Pancreas (tissue), 10 donors: ENCODE results near the gene OPCML. TPM values are rescaled to one million over a fixed set of nuclear protein-coding genes. Genes with fewer than 3 reads are reported as not detected.

Experiments used
- ATAC-seq, 4 donors: fragments of 200-7000 bp; cut with Tn5 transposase; one replicate each; pipeline versions ENCODE4 v1.8.0 to v1.9.1; 2020; ENCODE audit warnings: mild to moderate bottlenecking in 4 of 4, moderate library complexity in 4 of 4
- DNase-seq, 6 donors: peaks; one replicate each; pipeline ENCODE4 v3.0.0-alpha.2; 2020
- FAIRE-seq: peaks from 2 replicates; lab custom pipeline; 2012; peaks lifted over from hg19 to GRCh38; lab: Jason Lieb, UNC
- H3K27ac ChIP-seq, 4 donors: fragments of 200-600 bp; sonication (generic); 1 replicate in 3 of 4; 2 replicates in 1 of 4; pipeline versions ENCODE4 v1.5.0 to v1.8.0; 2020
- H3K27me3 ChIP-seq, 4 donors: fragments of 200-600 bp; one replicate each; pipeline ENCODE4 v1.8.0; 2021
- H3K36me3 ChIP-seq, 3 donors: fragments of 200-600 bp; sonication (generic) in 1 of 3; one replicate each; pipeline versions ENCODE4 v1.5.0 to v1.8.0; 2020 to 2021
- H3K4me1 ChIP-seq, 3 donors: fragments of 200-600 bp; one replicate each; pipeline ENCODE4 v1.8.0; 2021
- H3K4me3 ChIP-seq, 4 donors: fragments of 200-600 bp; sonication (generic) in 2 of 4; one replicate each; pipeline versions ENCODE4 v1.5.0 to v1.8.0; 2020 to 2021
- H3K9me3 ChIP-seq, 4 donors: fragments of 200-600 bp; one replicate each; pipeline ENCODE4 v1.8.0; 2021
- WGBS, 2 donors: extraction: QIAGEN DNeasy Blood & Tissue Kit; methylation state at CpG; one replicate each; pipeline ENCODE4 v1.1.7; 2013; 5-methylcytosine and 5-hydroxymethylcytosine counted together
- intact Hi-C, 3 donors: fragments of 100-400 bp; cut with DNase I; formaldehyde crosslinking; loops; one replicate each; pipeline versions ENCODE4 v1.11.1 to v1.14.2; 2022
- polyA plus RNA-seq, 2 donors: library from polyadenylated mRNA; stranded (reverse); fragments of 200-250 nt; gene quantifications; one replicate each; pipeline ENCODE4 v1.2.3, GENCODE V29; 2013
- total RNA-seq, 6 donors: library from RNA; stranded (reverse); fragmentation: NEBNext Ultra II Directional in 4 of 6; extraction: Animal tissue kit (Norgen Biotek cat#: 25700) in 4 of 6; gene quantifications; one replicate each; pipeline versions ENCODE4 v1.2.1 to v1.2.4, GENCODE V29; 2021 to 2023
- TF ChIP-seq, protein P1 (sequence below), 4 donors: fragments of 200-600 bp; sonication (generic) in 3 of 4; IDR thresholded peaks; one replicate each; pipeline versions ENCODE4 v1.5.0 to v1.8.0; 2021; ENCODE audit warnings: antibody characterized with exemption in 4 of 4
- donor health status: healthy with polysubstance abuse.
- donor health status: DM: no; HTN: no; CAD: no; lungs with moderate emphysema.
- donor health status: DM: no; HTN: no; CAD: no.
- donor health status: control.
- donor health status: control.
- donor health status: Bipolar disorder and iron deficiency.
- donor health status: DM: yes; HTN: yes; CAD: no.
- donor health status: DM: no; HTN: no; CAD: no.
- donor health status: DM: no; HTN: no; CAD: no.
- donor health status: DM: yes; HTN: yes; CAD: no.

The OPCML gene
- total and polyA plus RNA-seq, 8 donors, result 0.05 to 0.31 (median 0.19) TPM

DNA sequence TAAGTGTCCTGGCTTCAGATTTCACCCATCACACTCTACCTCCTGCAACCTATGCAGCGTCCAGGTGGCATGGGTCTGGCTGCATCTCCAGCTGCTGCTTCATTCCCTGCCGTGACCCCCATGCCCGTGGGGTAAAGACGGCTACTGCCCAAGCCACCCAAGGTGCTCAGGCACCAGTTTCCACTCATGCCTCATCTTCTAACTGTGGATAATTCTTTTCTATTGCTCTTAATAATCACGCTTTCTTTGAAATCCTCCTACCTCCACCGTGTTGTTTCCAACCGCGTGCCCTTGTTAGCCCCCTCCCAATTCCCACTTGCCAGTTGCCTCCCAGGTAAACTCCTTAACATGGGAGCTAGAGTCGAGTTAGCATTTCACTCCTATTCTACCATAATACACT lies 738.5 kb downstream of the OPCML start:
- Histone ChIP-seq H3K9me3 (no peaks in the 10 kb centered on the region), H3K4me1 (no peaks in the 10 kb centered on the region), H3K4me3 (no peak overlapping the region), H3K27ac (no peak overlapping the region), H3K27me3 (no peaks in the 10 kb centered on the region), H3K36me3 (no peaks in the 10 kb centered on the region)
- FAIRE-seq (no peak), ATAC-seq (no peak), DNase-seq (no peak)
- TF ChIP-seq, protein P1, sequence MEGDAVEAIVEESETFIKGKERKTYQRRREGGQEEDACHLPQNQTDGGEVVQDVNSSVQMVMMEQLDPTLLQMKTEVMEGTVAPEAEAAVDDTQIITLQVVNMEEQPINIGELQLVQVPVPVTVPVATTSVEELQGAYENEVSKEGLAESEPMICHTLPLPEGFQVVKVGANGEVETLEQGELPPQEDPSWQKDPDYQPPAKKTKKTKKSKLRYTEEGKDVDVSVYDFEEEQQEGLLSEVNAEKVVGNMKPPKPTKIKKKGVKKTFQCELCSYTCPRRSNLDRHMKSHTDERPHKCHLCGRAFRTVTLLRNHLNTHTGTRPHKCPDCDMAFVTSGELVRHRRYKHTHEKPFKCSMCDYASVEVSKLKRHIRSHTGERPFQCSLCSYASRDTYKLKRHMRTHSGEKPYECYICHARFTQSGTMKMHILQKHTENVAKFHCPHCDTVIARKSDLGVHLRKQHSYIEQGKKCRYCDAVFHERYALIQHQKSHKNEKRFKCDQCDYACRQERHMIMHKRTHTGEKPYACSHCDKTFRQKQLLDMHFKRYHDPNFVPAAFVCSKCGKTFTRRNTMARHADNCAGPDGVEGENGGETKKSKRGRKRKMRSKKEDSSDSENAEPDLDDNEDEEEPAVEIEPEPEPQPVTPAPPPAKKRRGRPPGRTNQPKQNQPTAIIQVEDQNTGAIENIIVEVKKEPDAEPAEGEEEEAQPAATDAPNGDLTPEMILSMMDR (IDR thresholded peaks at IDR 0.05), result no peak
- whole genome bisulfite sequencing, 2 donors, result 70 to 73% methylated on average over 9 of the region's 9 CpGs
- intact Hi-C loops, result no loop called here

DNA sequence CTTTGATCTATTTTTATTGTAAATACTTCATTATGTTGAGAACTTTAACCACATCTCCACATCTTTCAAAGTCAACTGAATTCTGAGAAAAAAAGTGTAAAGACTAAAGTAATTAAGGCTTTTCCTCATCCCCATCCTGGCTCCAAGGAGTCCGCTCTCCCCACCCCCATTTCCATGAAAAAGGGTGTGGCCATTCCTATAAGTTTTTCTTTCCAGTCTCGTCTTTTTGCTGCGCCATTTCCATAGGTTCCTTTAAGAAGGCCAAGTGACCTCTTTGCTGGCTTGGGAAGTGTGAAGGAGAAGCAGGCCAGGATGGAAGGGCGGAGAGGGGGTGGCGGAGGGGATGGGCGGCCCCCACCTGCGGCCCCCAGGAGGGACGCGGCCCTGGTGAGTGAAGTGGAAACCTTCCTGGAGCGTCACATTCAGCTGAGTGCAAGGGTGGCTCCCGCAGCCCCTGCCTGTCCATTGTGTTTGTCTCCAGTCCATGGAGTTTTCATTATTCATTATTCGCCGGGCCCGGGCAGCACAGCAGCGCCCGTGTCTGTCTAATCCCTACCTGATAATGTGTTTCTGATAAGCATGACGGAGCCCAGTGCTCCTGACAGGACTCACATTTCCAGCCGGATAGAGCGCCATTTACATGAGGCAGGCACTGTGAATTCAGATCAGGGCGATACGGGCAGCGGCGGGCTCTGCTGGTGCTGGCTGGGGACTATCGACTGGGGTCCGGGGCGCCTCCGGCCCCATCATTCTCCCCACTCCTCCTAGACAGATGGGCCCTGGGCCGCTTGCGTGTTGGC lies 739.8 kb downstream of the OPCML start:
- FAIRE-seq (no peak), ATAC-seq (no peak), DNase-seq (no peak)
- Histone ChIP-seq H3K27ac (no peak overlapping the region), H3K9me3 (no peaks in the 10 kb centered on the region), H3K36me3 (no peaks in the 10 kb centered on the region), H3K4me1 (no peaks in the 10 kb centered on the region), H3K4me3 (no peak overlapping the region), H3K27me3 (no peaks in the 10 kb centered on the region)
- 48 to 51% methylated on average over 29 of the region's 29 CpGs for WGBS, 2 donors
- intact Hi-C loops, result no loop called here
- TF ChIP-seq, protein P1 (IDR thresholded peaks at IDR 0.05), result no peak

DNA sequence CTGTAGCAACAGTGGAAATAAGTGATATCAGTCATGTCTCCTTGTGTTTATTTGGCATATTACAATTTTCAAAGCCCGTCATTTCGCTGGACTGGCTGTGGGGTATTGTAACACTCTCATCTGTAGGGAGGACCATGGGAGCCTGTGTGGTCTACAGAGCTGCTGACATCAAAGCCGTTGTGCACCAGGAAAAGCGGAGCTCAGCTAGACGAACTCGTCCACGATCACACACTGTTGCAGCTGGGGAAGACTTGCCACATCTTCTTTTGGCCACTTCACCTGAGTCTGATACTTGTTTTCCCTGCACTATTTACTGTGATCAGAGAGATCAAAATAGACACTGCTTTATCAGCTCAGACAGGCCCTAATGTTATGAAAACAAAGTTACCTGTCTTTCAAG lies 741.3 kb downstream of the OPCML start:
- no peak overlapping the region for H3K4me3 ChIP-seq
- H3K9me3 ChIP-seq, result no peaks in the 10 kb centered on the region
- no peaks in the 10 kb centered on the region for H3K36me3 ChIP-seq
- H3K4me1 ChIP-seq, result no peaks in the 10 kb centered on the region
- TF ChIP-seq, protein P1 (IDR thresholded peaks at IDR 0.05), result no peak
- WGBS, 2 donors, result 68 to 82% methylated on average over 7 of the region's 7 CpGs
- intact Hi-C loops, result no loop called here
- no peak for FAIRE-seq
- no peaks in the 10 kb centered on the region for H3K27me3 ChIP-seq
- no peak for DNase-seq
- H3K27ac ChIP-seq, result no peak overlapping the region
- no peak for ATAC-seq

DNA sequence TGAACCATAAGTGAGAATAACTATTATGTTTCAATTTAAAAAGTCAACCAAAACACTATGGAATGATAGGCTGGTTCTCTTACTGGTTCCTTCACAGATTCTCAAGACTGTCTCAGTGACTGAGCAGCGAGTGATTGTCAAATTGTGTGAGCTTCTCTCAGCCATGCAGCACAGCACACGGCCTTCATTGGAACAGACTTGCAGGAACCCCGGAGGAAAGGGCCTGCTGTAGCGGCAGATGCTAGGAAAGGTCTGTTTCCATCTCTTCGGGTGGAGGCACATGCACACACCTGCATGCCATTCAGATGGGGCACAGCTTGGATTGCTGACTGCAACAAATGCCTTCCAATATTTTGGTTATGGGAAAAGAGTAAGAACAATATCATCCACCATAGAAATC lies 741.8 kb downstream of the OPCML start:
- intact Hi-C loops, result no loop called here
- Histone ChIP-seq H3K27me3 (no peaks in the 10 kb centered on the region), H3K4me3 (no peak overlapping the region), H3K4me1 (no peaks in the 10 kb centered on the region), H3K27ac (no peak overlapping the region), H3K9me3 (no peaks in the 10 kb centered on the region), H3K36me3 (no peaks in the 10 kb centered on the region)
- DNase-seq, result no peak
- TF ChIP-seq, protein P1 (IDR thresholded peaks at IDR 0.05), result no peak
- 75 to 85% methylated on average over 5 of the region's 5 CpGs for WGBS, 2 donors
- FAIRE-seq, result no peak
- ATAC-seq, result no peak

DNA sequence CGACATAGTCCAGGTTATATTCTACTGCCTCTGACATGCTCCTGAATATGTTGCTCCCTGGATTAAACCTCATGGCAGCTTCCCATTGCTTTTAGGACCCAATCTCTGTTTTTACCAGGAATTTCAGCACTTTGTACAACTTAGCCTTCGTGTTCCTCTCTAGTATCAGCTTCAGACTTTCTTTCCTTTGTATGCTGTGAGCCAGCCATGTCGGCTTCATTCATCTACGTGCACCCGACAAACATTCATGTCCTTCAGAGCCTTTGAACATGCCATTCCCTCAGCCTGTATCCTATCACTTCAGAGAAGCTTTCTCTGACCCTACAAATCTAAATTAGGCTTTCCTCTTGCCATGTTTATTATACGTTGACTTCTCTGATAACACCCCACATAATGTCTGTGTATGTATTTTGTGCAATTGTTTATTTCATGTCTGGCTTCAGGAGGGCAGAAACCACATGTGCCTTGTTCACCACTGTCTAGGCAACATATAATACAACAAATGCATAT lies 743.4 kb downstream of the OPCML start:
- Histone ChIP-seq H3K4me1 (no peaks in the 10 kb centered on the region), H3K27ac (no peak overlapping the region), H3K4me3 (no peak overlapping the region), H3K9me3 (no peaks in the 10 kb centered on the region), H3K27me3 (no peaks in the 10 kb centered on the region), H3K36me3 (no peaks in the 10 kb centered on the region)
- intact Hi-C loops, result no loop called here
- WGBS, 2 donors, result 51 to 63% methylated on average over 6 of the region's 6 CpGs
- no peak for DNase-seq
- TF ChIP-seq, protein P1 (IDR thresholded peaks at IDR 0.05), result no peak
- no peak for ATAC-seq
- FAIRE-seq, result no peak
